Measurements from ENCODE around the gene ELANE.
"Not testable (repeated sequence)": the region's sequence is repeated elsewhere in the genome, so short reads cannot be mapped to it uniquely, and the experiment has no call there.

Gene ELANE

DNA sequence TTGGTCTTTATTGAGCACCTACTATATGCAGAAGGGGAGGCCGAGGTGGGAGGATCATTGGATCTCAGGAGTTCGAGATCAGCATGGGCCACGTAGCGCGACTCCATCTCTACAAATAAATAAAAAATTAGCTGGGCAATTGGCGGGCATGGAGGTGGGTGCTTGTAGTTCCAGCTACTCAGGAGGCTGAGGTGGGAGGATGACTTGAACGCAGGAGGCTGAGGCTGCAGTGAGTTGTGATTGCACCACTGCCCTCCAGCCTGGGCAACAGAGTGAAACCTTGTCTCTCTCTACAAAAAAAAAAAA, 11.2 kb downstream of the ELANE start:
- no peak for DNase-seq

DNA sequence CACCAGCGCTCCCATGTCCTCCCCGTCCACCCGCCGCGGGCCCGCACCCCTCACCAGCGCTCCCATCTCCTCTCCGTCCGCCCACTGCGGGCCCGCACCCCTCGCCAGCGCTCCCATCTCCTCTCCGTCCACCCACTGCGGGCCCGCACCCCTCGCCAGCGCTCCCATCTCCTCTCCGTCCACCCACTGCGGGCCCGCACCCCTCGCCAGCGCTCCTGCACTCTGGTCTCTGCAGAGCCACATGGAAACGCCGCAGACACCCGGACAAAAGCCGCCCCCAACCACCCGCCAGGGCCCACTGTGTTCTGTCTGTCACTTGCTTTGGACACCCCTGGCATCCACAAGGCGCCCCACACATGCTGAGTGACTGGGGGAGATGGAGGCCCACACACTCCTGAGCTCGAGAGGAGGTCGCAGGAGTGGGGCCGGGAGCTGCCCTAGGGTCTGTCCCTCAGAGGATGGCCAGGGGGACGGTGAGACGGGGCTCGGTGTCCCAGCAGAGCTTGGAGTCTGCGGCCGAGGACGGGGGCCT, 14.7 kb downstream of the ELANE start:
- DNase-seq = no peak

DNA sequence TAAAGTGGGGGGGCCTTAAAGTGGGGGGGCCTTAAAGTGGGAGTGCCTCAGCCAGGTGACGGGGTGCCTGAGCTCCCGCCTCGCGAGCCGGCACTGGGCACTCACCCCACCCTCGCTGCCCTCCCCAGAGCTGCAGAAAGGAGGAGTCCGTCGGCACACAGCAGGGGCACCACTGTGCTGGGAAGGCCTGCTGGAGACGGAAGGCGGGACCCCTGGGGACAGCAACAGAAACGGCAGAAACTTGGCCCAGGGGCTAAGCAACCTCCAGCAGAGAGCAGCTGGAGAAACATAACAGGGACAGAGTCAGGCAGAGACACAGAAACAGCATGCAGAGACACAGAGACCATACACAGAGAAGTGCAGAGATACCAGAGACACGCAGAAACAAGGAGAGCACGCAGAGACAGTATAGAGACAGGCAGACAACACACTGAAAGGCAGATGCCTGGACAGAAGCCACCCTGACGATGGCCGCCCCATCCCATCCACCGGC, 15.2 kb downstream of the ELANE start:
- DNase-seq = no peak

DNA sequence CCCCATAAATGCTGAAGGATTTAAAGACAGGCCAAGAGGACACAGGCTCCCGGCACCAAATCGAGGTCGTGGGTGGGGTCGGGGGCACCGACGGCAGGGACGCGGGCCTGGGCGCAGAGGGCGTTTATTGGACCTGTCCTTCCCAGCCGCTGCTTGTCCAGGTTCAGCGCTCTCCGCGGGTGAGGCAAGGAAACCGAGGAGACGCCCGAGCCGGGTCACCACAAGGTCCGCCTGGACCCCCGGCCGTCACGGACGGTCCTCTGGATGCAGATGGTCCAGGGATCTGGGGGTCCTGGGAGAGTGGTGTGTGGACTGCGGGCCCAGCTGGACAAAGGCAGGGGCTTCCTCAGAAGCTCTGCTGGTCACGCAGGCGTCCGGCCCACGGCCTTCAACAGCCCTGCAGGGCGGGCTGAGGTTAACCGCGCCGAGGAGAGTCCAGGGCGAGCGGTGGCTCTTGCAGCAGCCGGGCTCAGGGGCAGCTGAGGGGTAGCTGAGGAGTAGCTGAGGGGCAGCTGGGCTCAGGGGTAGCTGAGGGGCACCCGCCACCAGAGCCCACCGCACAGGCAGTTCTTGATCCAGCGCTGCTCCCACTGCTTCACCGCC, 15.9 kb downstream of the ELANE start:
- DNase-seq = no peak

DNA sequence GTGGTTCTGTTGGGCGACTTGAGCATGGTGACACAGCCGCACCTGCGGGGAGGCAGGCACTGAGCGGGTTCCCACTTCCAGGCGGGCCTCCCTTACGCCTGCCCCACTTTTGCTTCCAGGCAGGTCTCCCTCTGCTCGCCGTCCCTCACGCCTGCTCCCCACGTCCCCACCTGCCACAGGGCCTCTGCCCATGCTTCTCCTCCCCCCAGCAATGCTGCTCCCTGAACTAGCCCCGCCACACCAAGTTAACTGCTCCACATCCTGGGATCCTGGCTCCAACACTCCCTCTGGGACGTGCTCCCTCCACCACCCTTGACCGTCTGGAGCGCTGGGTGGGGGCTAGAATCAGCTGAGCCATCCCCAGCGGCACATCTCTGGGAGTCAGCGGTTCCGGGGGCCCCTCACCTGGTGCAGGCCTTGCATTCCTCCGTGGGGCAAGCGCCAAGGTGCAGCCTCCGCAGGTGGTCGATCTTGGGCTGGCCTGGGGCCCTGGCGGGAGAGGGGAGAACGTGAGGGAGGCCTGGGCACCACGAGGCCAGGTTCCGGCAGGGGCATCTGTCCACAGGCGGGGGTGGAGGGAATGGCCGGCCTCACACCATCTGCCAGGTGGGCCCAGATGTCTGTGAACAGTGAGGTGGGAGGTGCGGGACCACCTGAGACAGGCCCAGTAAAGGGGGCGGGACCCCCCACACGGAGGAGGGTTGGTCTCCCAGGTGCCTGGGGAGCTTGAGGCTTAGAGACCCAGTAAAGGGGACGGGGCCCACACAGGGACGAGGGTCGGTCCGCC, 16.5 kb downstream of the ELANE start:
- no peak for DNase-seq

DNA sequence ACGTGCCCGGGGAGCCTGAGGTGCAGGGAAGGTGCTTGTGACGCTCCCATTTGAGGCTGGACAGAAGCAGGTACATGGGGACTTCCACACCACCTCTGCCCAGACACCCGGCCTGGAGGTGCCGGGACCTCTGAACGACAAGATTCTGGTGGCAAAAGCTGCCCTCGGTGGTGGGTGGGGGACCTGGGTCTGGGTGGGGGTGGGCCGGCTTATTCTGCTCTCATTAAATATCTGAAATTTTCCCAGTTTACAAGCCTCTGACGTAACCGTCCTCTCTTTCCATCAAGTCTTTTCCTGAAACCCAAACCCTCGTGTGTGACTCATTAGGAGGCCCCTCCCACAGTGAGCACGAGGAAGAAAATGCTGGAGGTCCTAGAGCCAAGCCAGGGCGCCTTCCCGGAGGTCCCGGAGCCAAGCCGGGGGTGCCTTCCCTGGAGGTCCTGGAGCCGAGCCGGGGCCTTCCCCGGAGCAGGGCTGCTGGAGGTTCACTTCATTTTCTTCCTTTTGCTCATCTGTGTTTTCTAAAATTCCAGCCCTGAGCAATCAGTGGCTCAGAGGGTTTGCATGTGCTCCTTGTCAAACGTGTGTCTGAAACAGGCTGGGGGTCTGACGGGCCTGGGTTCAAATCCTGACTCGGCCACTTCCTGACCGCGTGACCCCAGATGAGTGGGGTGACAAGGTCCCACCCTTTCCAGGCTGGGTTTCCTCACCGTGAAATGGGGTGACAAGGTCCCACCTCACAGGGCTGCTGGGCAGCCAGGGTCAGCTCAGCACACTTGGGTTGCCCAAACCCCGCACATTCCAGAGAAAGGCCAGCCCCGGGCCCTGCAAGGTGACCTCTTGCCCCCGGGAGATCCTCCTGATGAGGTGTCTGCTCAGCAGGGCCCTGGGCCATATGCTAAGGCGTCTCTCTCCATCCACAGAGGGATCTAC, 17.4 kb downstream of the ELANE start:
- no peak for DNase-seq

DNA sequence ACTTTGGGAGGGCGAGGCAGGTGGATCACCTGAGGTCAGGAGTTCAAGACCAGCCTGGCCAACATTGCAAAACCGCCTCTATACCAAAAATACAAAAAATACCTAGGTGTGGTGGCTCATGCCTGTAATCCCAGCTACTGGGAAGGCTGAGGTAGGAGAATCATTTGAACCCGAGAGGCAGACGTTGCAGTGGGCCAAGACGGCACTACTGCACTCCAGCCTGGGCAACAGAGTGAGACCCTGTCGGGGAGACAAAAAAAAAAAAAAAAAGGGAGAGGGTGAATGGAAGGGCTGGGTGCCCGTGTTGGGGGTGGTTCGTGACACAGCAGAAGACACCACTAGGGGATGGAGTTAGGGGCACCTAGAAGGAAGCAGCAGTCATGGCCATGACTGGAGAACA, 18.2 kb downstream of the ELANE start:
- no peak for DNase-seq

DNA sequence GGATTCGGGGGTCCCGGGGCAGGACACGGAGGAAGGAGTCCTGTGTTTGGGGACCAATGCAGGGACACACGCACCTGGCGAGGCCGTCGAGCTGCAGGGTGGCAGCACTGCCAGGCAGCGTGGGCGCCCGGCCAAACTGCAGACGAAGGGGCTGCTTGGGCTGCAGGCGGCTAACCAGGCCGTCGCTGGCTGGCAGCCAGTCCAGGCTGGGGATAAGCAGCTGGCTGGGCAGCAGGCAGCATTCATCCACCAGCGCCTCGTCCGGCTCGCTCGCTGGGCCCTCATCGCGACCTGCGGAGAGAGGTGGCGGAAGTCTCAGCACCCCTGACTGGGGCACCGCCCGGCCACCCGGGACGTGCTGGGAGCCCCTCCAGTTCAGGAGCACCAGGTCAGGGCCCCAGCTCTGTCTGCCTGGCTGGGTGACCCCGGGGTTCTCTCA, 18.9 kb downstream of the ELANE start:
- no peak for DNase-seq

DNA sequence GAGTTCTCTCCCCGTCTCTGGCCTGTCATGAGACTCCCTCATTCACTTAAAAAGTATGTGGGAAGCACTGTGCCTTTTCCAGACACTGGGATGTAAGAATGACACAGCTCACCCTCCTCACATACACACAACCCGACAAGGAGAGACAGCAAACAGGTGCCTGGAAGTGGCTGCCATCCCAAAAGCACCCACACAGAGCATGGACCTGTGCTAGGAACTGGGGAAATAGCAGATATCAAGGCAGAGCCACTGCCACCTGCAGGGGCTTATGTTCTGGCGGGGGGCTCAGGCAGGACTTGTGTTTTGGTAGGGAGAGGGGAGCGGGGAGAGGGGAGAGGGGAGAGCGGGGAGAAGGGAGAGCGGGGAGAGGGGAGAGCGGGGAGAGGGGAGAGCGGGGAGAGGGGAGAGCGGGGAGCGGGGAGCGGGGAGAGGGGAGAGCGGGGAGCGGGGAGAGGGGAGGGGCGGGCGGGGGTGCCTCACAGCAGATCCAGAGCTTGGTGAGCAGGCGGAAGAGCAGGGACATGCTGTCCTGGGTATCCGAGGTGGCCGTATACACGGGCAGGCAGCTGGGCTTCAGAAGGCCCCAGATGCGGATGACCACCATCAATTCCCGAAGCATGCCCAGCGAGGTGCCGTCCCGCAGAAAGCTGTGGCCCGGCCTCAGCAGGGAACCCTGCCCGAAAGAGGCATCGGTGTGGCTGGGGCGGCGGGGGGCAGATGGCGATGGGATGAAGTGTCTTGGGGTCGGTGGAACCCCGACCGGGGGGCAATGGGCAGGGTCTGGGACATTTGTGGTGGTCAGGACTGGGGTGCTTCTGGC, 19.6 kb downstream of the ELANE start:
- no peak for DNase-seq

DNA sequence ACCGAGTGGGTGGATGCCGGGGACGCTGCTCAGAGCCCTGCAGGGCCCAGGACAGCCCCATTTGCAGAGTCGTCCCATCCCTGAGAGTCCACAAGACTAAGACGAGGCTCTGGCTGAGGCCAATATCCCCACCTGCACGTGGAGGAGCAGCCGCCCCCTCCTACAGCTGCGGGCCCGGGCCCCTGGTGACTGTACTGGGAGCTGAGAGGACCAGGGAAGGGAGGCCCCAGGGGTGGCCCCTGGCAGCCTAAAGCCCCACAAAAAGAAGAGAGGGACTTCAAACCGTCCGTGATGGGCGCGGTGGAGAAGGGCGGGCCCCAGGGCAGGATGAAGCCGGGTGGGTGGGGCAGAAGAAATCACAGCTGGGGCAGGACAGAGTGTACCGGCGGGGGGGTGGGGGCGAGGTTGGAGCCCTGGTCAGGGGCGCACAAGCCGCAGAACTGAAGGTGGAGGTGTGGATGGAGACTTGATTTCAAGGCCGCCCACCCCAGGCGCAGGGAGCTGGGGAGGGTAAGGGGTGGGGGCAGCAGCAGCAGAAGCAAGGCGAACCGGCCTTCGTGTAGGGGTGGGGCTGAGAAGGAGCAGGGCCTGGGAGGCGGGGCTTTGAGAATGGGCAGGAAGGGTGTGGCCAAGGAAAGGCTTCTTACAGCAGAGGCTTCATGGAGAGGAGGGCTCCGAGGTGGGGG, 20.3 kb downstream of the ELANE start:
- DNase-seq = peak; percentile 65

DNA sequence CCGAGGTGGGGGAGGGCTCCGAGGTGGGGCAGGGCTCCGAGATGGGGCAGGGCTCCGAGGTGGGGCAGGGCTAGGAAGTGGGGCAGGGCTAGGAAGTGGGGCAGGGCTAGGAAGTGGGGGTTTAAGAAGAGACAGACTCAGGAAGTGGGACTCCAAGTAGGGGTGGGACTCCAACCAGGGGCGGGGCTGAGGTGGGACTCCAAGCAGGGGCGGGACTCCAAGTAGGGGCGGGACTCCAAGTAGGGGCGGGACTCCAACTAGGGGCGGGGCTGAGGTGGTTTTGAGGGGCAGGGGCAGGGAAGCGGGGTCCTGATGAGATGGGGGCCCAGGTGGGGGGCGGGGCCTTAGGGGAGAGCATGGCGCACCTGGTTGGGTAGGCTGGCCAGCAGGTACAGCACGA, 21.0 kb downstream of the ELANE start:
- DNase-seq = peak; percentile 64

DNA sequence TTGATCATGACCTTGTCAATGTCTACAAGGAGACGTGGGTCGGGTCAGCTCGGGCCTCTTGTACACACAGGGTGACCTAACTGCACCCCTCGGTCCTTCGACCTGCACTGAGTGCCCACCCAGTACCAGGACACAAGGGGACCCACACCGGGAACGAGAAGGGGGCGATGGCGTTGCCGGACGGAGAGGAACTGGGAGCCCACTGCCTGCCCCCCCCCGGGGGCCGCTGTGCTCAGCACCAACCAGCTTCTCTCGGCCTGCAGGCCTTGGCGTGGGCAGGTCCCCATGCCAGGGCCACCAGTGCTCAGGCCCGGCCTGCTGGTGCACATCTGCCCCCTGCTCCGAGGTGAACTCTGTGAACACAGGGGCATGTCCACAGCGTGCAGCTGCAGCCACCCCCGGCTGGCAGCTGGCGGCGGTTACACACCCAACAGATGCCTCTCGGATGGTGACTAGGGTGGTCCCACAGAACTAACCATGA, 21.5 kb downstream of the ELANE start:
- DNase-seq = no peak

DNA sequence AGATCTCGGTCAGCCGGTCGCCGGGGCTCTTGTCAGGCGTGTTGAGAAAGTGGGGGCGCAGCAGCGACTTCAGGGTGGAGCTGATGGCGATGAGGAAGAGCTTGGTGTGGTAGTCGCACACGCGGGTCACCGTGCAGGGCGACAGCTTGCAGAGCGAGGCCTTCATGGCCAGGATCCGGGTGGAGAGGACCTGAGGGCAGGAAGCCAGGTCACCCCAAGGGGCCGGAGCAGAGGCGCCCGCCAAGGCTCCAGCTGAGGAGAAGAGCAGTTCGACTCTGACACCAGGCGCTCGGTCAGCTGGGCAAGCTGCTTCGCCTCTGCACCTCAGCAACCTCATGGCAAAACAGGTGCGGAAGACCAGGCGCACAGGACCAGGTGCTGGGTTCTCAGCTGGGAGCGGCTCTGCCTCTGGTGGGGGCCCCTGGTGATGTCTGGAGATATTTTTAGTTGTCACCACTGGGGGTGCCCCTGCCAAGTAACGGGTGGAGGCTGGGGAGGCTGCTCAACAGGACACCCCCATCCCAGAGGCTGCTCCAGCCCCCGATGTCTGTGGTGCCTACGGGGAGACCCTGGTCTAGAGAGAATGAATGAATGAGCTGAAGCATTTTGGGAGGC, 23.3 kb downstream of the ELANE start:
- DNase-seq = no peak

DNA sequence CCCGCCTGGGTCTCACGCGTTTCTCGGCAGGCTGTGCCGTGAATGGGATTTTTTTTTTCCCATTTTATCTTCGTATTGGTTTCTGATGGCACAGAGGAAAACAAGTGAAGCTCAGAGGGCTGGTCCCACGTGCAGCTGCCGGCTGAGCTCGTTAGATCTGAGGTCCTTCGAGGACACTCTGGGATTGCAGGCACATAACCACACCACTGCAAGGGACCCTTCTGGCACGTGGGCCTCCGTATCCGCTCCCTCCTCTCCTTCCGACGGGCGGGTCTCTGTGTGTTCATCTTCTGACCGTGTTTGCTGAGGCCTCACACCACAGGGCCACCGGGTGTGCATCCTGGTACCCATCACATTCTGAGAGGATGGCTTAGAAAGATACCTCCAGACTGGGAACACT, 24.0 kb downstream of the ELANE start:
- no peak for DNase-seq

DNA sequence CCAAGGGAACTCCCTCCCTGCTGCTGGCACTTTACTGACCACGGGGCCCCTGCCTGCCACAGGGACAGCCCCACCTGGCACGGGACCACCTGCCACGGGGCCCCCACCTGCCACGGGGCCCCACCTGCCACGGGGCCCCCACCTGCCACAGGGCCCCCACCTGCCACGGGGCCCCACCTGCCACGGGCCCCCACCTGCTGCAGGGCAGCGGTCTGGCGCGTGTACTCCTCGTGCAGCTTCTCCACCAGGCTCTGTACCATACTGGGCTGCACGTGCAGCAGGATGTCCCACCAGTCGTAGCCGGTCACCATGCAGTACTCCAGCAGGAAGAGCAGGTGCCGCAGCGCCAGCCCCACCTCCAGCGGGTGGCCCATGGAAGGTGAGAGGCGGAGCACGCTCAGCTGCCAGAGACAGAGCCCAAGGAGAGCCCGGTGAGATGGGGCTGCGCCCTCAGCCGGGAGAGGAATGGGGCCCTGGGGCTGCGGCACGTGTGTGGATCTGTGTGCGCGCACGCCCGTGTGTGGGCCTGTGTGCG, 24.7 kb downstream of the ELANE start:
- no peak for DNase-seq

DNA sequence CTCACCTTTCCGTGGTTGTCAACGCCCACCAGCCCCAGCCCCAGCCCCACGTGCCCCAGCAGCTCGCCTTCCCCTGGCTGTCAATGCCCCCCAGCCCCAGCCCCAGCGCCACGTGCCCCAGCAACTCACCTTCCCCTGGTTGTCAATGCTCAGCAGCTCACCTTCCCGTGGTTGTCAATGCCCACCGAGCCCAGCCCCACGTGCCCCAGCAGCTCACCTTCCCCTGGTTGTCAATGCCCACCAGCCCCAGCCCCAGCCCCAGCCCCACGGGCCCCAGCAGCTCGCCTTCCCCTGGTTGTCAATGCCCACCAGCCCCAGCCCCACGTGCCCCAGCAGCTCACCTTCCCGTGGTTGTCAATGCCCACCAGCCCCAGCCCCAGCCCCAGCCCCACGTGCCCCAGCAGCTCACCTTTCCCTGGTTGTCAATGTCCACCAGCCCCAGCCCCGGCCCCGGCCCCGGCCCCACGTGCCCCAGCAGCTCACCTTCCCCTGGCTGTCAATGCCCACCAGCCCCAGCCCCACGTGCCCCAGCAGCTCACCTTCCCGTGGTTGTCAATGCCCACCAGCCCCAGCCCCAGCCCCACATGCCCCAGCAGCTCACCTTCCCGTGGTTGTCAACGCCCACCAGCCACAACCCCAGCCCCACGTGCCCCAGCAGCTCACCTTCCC, 26.0 kb downstream of the ELANE start:
- DNase-seq = not testable (repeated sequence)

DNA sequence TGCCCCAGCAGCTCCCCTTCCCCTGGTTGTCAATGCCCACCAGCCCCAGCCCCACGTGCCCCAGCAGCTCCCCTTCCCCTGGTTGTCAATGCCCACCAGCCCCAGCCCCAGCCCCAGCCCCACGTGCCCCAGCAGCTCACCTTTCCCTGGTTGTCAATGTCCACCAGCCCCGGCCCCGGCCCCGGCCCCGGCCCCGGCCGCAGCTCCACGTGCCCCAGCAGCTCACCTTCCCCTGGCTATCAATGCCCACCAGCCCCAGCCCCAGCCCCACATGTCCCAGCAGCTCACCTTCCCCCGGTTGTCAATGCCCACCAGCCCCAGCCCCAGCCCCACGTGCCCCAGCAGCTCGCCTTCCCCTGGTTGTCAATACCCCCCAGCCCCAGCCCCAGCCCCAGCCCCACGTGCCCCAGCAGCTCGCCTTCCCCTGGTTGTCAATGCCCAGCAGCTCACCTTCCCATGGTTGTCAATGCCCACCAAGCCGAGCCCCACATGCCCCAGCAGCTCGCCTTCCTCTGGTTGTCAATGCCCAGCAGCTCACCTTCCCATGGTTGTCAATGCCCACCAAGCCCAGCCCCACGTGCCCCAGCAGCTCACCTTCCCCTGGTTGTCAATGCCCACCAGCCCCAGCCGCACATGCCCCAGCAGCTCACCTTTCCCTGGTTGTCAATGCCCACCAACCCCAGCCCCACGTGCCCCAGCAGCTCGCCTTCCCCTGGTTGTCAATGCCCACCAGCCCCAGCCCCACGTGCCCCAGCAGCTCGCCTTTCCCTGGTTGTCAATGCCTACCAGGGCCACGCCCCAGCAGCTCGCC, 26.9 kb downstream of the ELANE start:
- DNase-seq = not testable (repeated sequence)

DNA sequence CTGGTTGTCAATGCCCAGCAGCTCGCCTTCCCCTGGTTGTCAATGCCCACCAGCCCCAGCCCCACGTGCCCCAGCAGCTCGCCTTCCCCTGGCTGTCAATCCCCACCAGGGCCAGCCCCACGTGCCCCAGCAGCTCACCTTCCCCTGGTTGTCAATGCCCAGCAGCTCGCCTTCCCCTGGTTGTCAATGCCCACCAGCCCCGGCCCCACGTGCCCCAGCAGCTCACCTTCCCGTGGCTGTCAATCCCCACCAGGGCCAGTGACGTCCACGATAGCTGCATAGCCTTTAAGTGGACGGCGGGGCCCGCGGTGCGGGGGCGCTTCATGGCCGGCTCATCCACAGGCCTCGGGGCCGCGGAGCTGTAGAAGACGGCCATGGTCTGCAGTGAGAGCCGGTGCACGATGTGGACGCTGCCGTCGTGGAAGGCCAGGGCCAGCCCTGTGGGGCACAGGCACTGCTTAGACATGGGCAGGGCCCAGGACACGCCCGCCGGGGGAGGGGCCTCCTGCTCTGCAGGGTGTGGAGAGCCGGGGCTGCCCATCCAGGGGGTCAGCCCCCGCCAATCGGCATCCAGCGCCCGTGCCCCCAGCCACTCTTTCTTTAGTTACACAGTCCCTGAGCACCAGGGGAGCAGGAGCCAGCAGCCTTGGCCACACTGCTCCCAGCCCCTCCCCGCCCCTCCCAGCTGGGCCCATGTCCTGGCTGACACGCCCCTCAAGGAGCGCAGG, 27.8 kb downstream of the ELANE start:
- DNase-seq = no peak
